Measurements from ENCODE around the gene OR51E2. TPM values are rescaled to one million over a fixed set of nuclear protein-coding genes. Genes with fewer than 3 reads are reported as not detected.

The OR51E2 gene
- total RNA-seq, 1 donor from 2014 or later, result not detected

DNA sequence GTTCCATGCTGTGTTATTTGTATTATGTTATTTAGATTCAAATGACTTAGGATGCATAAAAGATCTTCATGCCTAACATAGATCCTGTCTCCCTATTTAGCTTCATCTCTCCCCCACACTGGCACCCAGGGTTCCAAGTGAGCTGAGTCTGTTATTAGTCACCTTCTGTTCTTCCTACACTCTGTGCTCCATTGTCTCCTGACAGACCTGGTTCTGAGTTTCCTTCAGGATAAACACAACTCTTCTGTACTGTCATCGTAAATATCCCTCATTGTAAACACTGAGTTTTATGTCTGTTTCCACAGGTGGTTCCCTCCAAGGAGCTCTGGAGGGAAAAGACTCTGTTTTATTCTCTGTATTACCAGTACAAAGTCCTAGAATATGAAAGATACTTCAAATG, 15.6 kb upstream of the OR51E2 start:
- no peaks in the 10 kb centered on the region for H3K4me1 Mint-ChIP-seq (ENCODE audit: low read depth)
- H3K27ac Mint-ChIP-seq, result no peak overlapping the region
- H3K27me3 Mint-ChIP-seq, result peaks cover 3% of the 10 kb centered on the region
- H3K9me3 Mint-ChIP-seq (ENCODE audit: low read depth), result no peaks in the 10 kb centered on the region
- H3K4me3 Mint-ChIP-seq (ENCODE audit: low read depth), result no peak overlapping the region
- no peaks in the 10 kb centered on the region for H3K36me3 Mint-ChIP-seq (ENCODE audit: insufficient read depth)
- TF ChIP-seq CTCF (IDR thresholded peaks at IDR 0.05; ENCODE audit: unreplicated experiment), result no peak
- DNase-seq (ENCODE audit: low spot score, unreplicated experiment), result no peak

DNA sequence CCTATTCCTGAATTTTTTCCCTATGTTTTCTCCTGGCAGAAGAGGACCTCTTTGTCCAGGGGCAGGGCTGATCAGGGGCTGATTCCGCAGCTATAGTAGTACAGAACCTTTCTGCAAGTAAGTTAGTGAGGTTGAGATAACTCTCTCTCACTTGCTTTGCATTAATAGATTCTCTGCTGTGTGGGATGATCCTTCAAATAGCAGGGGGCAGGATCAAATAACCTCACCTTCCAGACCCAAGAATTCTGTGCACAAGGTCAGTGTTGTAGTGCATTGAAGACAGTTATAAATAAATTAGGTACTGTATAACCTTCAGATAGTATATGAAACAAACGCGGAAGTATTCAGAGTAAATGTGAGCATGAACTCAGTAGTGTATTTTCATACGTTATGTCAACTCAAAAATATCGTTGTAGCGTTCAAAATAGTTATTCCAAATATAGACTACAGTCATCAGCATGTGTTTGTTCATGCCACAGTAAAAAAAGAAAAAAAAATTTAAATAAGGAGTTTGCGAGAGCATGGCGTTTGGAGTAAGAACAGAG, 7.2 kb upstream of the OR51E2 start:
- peaks cover 24% of the 10 kb centered on the region for H3K4me1 Mint-ChIP-seq (ENCODE audit: low read depth)
- no peaks in the 10 kb centered on the region for H3K36me3 Mint-ChIP-seq (ENCODE audit: insufficient read depth)
- no peak for DNase-seq (ENCODE audit: low spot score, unreplicated experiment)
- TF ChIP-seq CTCF (IDR thresholded peaks at IDR 0.05; ENCODE audit: unreplicated experiment), result no peak
- no peaks in the 10 kb centered on the region for H3K9me3 Mint-ChIP-seq (ENCODE audit: low read depth)
- no peaks in the 10 kb centered on the region for H3K27me3 Mint-ChIP-seq
- no peak overlapping the region for H3K4me3 Mint-ChIP-seq (ENCODE audit: low read depth)
- H3K27ac Mint-ChIP-seq, result peak overlapping the region; percentile 85

DNA sequence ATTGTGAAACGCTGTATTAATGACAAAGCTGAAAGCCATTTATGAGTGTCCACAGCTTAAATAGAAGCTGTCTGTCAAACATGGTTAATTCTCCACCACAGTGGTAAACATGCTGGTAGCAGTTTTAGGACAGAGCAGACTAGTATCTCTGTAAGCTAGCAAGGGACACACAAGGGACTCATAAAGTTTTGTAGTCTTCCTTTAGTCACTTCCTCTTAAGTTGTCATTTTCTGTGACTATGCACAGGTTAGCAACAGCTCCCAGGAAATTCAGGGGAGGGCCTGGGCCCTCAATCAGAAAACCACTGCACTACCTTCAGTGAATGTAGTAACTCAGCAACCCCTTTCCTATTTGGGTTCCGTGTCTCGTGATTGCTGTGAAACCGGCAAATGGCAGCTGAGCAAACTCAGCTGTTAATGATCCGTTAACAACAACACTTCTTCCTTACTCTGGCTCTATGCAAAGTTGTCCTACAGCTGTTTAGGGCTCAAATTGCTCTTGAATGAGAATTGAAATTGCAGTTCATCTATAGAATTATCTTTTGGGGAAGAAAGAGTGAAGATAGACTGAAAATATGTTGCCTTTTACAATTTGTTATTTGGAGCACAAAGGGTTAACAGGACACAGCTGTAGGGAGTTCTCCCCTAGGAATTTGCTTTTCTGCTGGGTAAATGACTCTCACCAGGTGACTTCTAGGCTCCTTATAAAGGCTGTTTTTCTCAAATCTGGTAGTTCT, 6.6 kb upstream of the OR51E2 start, which contains the start of gene MMP26:
Gene MMP26, plus strand, starts transcription at position 731 of the 736 bp plus-strand sequence.
- peak within 1 kb of the TSS; percentile 85 for H3K27ac Mint-ChIP-seq
- H3K4me3 Mint-ChIP-seq (ENCODE audit: low read depth), result no peak within 1 kb of the TSS

DNA sequence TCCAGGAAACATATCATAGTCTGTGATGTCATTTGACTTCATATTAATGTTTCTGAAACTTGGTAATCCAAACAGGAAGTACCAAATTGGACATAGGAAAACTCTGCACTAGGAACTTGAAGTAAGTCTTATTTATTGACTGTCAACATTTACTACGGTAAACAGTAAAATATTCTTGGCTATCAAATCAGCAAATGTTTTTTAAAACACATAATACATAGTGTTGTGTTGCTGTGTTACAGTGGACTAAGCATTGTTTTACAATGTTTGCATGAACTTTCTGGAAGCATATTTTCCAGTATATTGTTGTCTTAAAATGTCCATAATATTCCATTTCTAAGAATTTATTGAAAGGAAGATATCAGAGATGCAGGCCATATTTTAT, 2.8 kb upstream of the OR51E2 start:
- Mint-ChIP-seq H3K36me3 (ENCODE audit: insufficient read depth) (no peaks in the 10 kb centered on the region), H3K9me3 (ENCODE audit: low read depth) (no peaks in the 10 kb centered on the region), H3K27ac (no peak overlapping the region), H3K4me3 (ENCODE audit: low read depth) (no peak overlapping the region), H3K27me3 (no peaks in the 10 kb centered on the region), H3K4me1 (ENCODE audit: low read depth) (peaks cover 24% of the 10 kb centered on the region)
- TF ChIP-seq CTCF (IDR thresholded peaks at IDR 0.05; ENCODE audit: unreplicated experiment), result no peak
- DNase-seq (ENCODE audit: low spot score, unreplicated experiment), result no peak

More for the DNA sequence above, 6.6 kb upstream of the OR51E2 start, which contains the start of gene MMP26:
- H3K27me3 Mint-ChIP-seq, result no peaks in the 10 kb centered on the region
- H3K36me3 Mint-ChIP-seq (ENCODE audit: insufficient read depth), result no peaks in the 10 kb centered on the region
- H3K9me3 Mint-ChIP-seq (ENCODE audit: low read depth), result no peaks in the 10 kb centered on the region
- no peak for DNase-seq (ENCODE audit: low spot score, unreplicated experiment)
- peaks cover 24% of the 10 kb centered on the region for H3K4me1 Mint-ChIP-seq (ENCODE audit: low read depth)
- TF ChIP-seq CTCF (IDR thresholded peaks at IDR 0.05; ENCODE audit: unreplicated experiment), result no peak

GRCh38 chr11:4699697-4700435, 2.2 kb upstream of the OR51E2 start:
- no peak for TF ChIP-seq CTCF (IDR thresholded peaks at IDR 0.05; ENCODE audit: unreplicated experiment)
- Mint-ChIP-seq H3K4me3 (ENCODE audit: low read depth) (no peak overlapping the region), H3K36me3 (ENCODE audit: insufficient read depth) (no peaks in the 10 kb centered on the region), H3K9me3 (ENCODE audit: low read depth) (no peaks in the 10 kb centered on the region), H3K27ac (no peak overlapping the region), H3K4me1 (ENCODE audit: low read depth) (peaks cover 19% of the 10 kb centered on the region), H3K27me3 (no peaks in the 10 kb centered on the region)
- no peak for DNase-seq (ENCODE audit: low spot score, unreplicated experiment)
